ENCODE measurements around the gene PRR7. TPM values are rescaled to one million over a fixed set of nuclear protein-coding genes. Genes with fewer than 3 reads are reported as not detected.

Gene PRR7
- total and polyA plus RNA-seq, 2 of the 13 experiments (the other 11 are each of a cell fraction or from before 2014, with no cell fraction given), result 4.8 to 5.0 TPM

GRCh38 chr5:177490992-177491391, 44.4 kb downstream of the PRR7 start:
- FAIRE-seq, result no peak

More at GRCh38 chr5:177490992-177491391, 44.4 kb downstream of the PRR7 start:
- no peak overlapping the region for H2AFZ ChIP-seq (ENCODE audit: low read length)
- no peak overlapping the region for H3K27ac ChIP-seq (ENCODE audit: extremely low read length, insufficient read depth, low read length)
- no peaks in the 10 kb centered on the region for H3K27me3 ChIP-seq (ENCODE audit: control insufficient read depth in 1 of 2, insufficient read depth in 2 of 2, low read length in 2 of 2)
- WGBS (ENCODE audit: low lambda C conversion rate), result over 99% methylated on average over 16 of the region's 16 CpGs
- ATAC-seq, result no peak
- H3K9me3 ChIP-seq (ENCODE audit: low read length), result no peaks in the 10 kb centered on the region
- H3K4me1 ChIP-seq (ENCODE audit: insufficient read depth, low read length), result peaks cover 23% of the 10 kb centered on the region
- in situ Hi-C loops (cut with HindIII; ENCODE audit: extremely low pct_ligation_motif_present, low pct_unique_long_range_greater_than_20kb) (no loop called here), intact Hi-C loops (cut with micrococcal nuclease; ENCODE audit: unreplicated experiment) (no loop called here)
- H3K9ac ChIP-seq (ENCODE audit: insufficient read depth, low read depth, low read length), result no peak overlapping the region
- DNase-seq (ENCODE audit: low spot score), result no peak
- no peak overlapping the region for H3K4me3 ChIP-seq (replicated peaks in 1 of 3; ENCODE audit: insufficient read depth in 1 of 3, low read depth in 2 of 3, low read length in 3 of 3)
- peaks cover 11% of the 10 kb centered on the region; the same call in 1 of the 2 replicates for H4K20me1 ChIP-seq (ENCODE audit: insufficient read depth, low read length)
- ChIA-PET CTCF (ENCODE audit: low intra/inter-chr PET ratio, low total read pairs) (interaction anchor here (1.3 to 3.0 kb wide), 3 partner anchors 10 to 109 kb away, joined by 3 to 37 read pairs (median 14); partner anchors contain the start of gene B4GALT7), POLR2A (no interaction called here)
- no peak overlapping the region for H3K4me2 ChIP-seq (ENCODE audit: low read depth, low read length)
- 0 out of 2 replicates have a peak, but pooled peaks have one; percentile 36 for TF ChIP-seq ZNF280B (CRISPR knock-in tag; IDR thresholded peaks at IDR 0.05; ENCODE audit: borderline replicate concordance)
- 0 out of 2 replicates have a peak, but pooled peaks have one; percentile 20 for TF ChIP-seq PCBP1 (IDR thresholded peaks at IDR 0.05; ENCODE audit: borderline replicate concordance, low read depth, low read length)
- TF ChIP-seq PRDM10 (CRISPR knock-in tag; IDR thresholded peaks at IDR 0.05; ENCODE audit: low read depth), result no peak
- peaks cover 15 to 18% of the 10 kb centered on the region in 2 experiments; a peak in 4 of 5 replicates for H3K36me3 ChIP-seq (replicated peaks in 1 of 2; ENCODE audit: control insufficient read depth in 1 of 2, insufficient read depth in 2 of 2, low read length in 2 of 2)
- no peaks in the 10 kb centered on the region for H3K79me2 ChIP-seq (ENCODE audit: insufficient read depth, low read length)
- BruUV-seq (replicated peaks), result no TSS peak

Measured in HepG2 (cell line).